ENCODE data around the gene ELOVL2.

Gene ELOVL2

GRCh38 chr6:11078266-11078665, 34.2 kb upstream of the ELOVL2 start:
- Histone ChIP-seq H3K27me3 (replicated peaks; ENCODE audit: control insufficient read depth, insufficient read depth, low read length, poor library complexity, severe bottlenecking) (peaks cover 3% of the 10 kb centered on the region), H3K27ac (ENCODE audit: insufficient read depth, low read length, poor library complexity, severe bottlenecking) (no peak overlapping the region), H3K36me3 (ENCODE audit: control insufficient read depth, insufficient read depth, low read length) (no peaks in the 10 kb centered on the region), H3K4me3 (ENCODE audit: insufficient read depth, low read depth, low read length, poor library complexity, severe bottlenecking) (no peak overlapping the region), H3K9me3 (ENCODE audit: control insufficient read depth, low read length) (no peaks in the 10 kb centered on the region), H3K4me1 (ENCODE audit: control insufficient read depth, insufficient read depth, low read length, poor library complexity, severe bottlenecking) (no peaks in the 10 kb centered on the region)
- DNase-seq: no peak

DNA sequence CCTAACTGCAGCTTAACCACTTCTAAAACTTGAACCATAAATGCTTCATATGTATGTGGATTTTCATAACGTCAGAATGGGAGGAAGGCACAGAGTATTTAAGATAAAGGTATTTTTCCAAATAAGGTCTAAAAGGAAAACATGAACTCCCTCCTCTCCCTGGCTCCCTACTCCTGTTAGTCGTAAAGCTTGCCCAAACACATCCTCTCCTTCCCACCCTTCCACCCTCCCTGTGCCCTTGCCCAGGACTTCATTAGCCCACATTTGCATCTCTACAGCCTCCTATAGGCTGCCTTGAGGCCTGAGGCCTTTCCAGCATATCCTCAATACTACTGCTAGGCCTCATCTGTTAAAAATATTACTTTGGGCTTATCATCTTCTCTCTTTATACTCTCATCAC, 32.4 kb upstream of the ELOVL2 start:
- Histone ChIP-seq H3K4me3 (ENCODE audit: insufficient read depth, low read depth, low read length, poor library complexity, severe bottlenecking) (no peak overlapping the region), H3K27ac (ENCODE audit: insufficient read depth, low read length, poor library complexity, severe bottlenecking) (no peak overlapping the region), H3K4me1 (ENCODE audit: control insufficient read depth, insufficient read depth, low read length, poor library complexity, severe bottlenecking) (no peaks in the 10 kb centered on the region), H3K27me3 (replicated peaks; ENCODE audit: control insufficient read depth, insufficient read depth, low read length, poor library complexity, severe bottlenecking) (no peaks in the 10 kb centered on the region), H3K36me3 (ENCODE audit: control insufficient read depth, insufficient read depth, low read length) (no peaks in the 10 kb centered on the region), H3K9me3 (ENCODE audit: control insufficient read depth, low read length) (no peaks in the 10 kb centered on the region)
- no peak for DNase-seq

- Histone ChIP-seq H3K36me3 (ENCODE audit: control insufficient read depth, insufficient read depth, low read length) (no peaks in the 10 kb centered on the region), H3K27ac (ENCODE audit: insufficient read depth, low read length, poor library complexity, severe bottlenecking) (no peak overlapping the region)
Observed at GRCh38 chr6:11072101-11072500, 28.0 kb upstream of the ELOVL2 start.

DNA sequence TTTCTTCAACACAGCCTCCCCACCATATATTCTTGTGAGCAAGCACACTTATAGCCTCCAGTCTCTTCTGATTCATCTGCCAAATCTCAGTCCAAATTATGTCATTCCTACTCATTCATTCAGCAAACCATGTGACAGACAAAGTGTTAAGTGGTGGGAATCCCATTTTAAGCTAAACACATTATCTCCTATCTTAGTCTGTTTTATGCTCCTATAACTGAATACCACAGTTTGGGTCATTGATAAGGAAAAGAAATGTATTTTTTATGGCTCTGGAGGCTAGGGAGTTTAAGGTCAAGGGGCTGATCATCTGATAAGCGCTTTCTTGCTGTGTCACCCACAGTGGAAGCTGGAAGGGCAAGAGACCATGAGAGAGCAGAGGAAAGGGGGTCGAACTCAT, 25.7 kb upstream of the ELOVL2 start:
- no peaks in the 10 kb centered on the region for H3K36me3 ChIP-seq (ENCODE audit: control insufficient read depth, insufficient read depth, low read length)
- no peak for DNase-seq

More at GRCh38 chr6:11072101-11072500, 28.0 kb upstream of the ELOVL2 start:
- H3K4me1 ChIP-seq (ENCODE audit: control insufficient read depth, insufficient read depth, low read length, poor library complexity, severe bottlenecking): no peaks in the 10 kb centered on the region
- no peak for DNase-seq
- H3K4me3 ChIP-seq (ENCODE audit: insufficient read depth, low read depth, low read length, poor library complexity, severe bottlenecking): no peak overlapping the region
- no peaks in the 10 kb centered on the region for H3K9me3 ChIP-seq (ENCODE audit: control insufficient read depth, low read length)
- H3K27me3 ChIP-seq (replicated peaks; ENCODE audit: control insufficient read depth, insufficient read depth, low read length, poor library complexity, severe bottlenecking): no peaks in the 10 kb centered on the region

DNA sequence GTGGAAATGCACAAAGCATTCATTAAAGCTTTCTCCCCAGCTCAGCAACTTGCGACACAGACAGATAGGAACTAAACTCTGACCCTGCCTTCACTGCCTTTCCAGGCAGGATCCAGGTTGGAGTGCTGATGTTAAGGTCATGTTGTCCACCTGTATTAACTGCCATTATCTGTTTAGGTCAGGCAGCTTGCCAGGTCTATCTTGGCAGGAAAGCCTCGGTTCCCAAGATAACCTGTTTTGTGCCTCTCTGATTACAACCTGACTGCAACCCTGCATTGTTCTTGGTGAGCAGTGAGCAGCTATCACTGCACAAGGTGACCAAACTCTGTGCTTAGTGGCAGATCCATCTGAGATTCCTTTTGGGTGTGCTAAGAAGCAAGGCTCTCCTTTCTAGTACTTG, 23.2 kb upstream of the ELOVL2 start:
- Histone ChIP-seq H3K4me3 (ENCODE audit: insufficient read depth, low read depth, low read length, poor library complexity, severe bottlenecking) (no peak overlapping the region), H3K27ac (ENCODE audit: insufficient read depth, low read length, poor library complexity, severe bottlenecking) (no peak overlapping the region), H3K27me3 (replicated peaks; ENCODE audit: control insufficient read depth, insufficient read depth, low read length, poor library complexity, severe bottlenecking) (no peaks in the 10 kb centered on the region), H3K9me3 (ENCODE audit: control insufficient read depth, low read length) (no peaks in the 10 kb centered on the region), H3K36me3 (ENCODE audit: control insufficient read depth, insufficient read depth, low read length) (no peaks in the 10 kb centered on the region), H3K4me1 (ENCODE audit: control insufficient read depth, insufficient read depth, low read length, poor library complexity, severe bottlenecking) (no peaks in the 10 kb centered on the region)
- no peak for DNase-seq

More for the DNA sequence above, 25.7 kb upstream of the ELOVL2 start:
- Histone ChIP-seq H3K27ac (ENCODE audit: insufficient read depth, low read length, poor library complexity, severe bottlenecking) (no peak overlapping the region), H3K27me3 (replicated peaks; ENCODE audit: control insufficient read depth, insufficient read depth, low read length, poor library complexity, severe bottlenecking) (no peaks in the 10 kb centered on the region), H3K4me1 (ENCODE audit: control insufficient read depth, insufficient read depth, low read length, poor library complexity, severe bottlenecking) (no peaks in the 10 kb centered on the region), H3K4me3 (ENCODE audit: insufficient read depth, low read depth, low read length, poor library complexity, severe bottlenecking) (no peak overlapping the region), H3K9me3 (ENCODE audit: control insufficient read depth, low read length) (no peaks in the 10 kb centered on the region)

DNA sequence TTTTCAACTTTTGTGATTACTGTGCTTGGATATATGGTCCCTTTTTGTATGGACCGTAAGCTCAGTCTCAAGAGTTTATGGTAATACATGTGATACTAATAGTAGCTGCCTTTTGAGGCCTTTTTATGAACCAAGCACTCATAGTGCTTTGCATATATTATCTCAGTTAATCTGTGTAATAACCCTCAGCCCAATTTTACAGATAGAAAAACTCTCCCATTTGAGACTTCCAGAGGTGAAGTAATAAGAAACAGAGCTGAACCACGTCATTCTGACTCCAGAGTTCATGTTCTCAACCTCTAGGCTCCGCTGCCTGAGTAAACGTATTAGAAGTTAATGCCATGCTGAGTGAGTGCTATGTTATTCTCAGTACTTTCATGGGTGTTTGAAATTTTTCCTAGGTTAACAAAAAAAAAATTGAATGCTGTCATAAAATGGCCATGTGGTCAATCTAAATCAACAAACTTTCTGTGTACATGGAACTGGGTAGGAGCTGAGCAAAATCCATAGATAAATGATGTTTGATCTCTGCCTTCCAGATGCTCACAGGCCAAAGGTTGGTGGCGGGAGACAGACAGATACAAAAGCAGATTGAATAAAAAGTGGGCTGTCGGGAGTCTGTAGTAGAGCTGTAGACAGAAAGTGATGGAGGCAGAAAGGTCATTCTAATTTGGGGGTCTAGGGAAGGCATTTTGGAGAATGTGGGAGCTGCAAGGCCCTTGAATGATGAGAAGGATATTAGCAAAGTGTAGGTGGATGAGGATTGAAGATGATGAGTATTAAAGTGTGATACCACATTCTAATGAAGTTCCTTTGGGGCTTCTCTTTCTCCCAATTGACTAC, 22.6 kb upstream of the ELOVL2 start:
- no peak for DNase-seq
- H3K4me3 ChIP-seq (ENCODE audit: insufficient read depth, low read depth, low read length, poor library complexity, severe bottlenecking): no peak overlapping the region
- H3K36me3 ChIP-seq (ENCODE audit: control insufficient read depth, insufficient read depth, low read length): no peaks in the 10 kb centered on the region

DNA sequence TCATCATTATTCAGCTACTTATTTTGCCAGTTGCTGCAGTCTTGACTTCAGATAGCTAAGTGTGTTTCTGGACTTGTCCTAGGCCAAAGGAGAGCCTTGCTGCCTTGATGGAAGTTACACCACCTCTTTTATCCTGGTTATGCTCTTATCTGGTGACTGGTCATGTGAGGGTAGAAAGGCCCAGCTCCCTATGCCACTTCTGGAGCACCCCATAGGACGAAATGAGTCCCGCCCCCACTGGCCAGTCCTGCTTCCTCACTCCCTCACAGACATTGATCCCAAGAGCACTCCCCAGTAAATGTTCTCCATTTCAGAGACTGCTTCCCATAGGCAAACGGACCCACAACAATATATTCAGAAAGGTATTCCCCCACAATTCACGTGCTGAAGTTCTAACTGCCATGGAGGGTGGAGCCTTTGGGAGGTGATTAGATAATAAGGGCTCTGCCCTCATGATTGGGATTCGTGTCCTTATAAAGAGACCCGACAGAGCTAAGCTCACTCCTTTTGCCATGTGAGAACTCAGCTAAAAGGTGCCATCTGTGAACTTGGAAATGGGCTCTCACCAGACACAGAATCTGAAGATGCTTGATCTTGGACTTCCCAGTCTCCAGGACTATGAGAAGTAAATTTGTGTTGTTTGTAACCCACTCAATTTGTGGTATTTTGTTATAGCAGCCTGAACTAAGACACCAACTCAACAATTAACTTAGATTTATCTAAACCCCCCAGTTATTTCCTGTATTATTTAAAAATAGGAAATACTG, 21.5 kb upstream of the ELOVL2 start:
- H3K4me1 ChIP-seq (ENCODE audit: control insufficient read depth, insufficient read depth, low read length, poor library complexity, severe bottlenecking): no peaks in the 10 kb centered on the region
- H3K36me3 ChIP-seq (ENCODE audit: control insufficient read depth, insufficient read depth, low read length): no peaks in the 10 kb centered on the region
- no peak for DNase-seq
- no peak overlapping the region for H3K4me3 ChIP-seq (ENCODE audit: insufficient read depth, low read depth, low read length, poor library complexity, severe bottlenecking)
- no peaks in the 10 kb centered on the region for H3K27me3 ChIP-seq (replicated peaks; ENCODE audit: control insufficient read depth, insufficient read depth, low read length, poor library complexity, severe bottlenecking)
- H3K27ac ChIP-seq (ENCODE audit: insufficient read depth, low read length, poor library complexity, severe bottlenecking): no peak overlapping the region
- no peaks in the 10 kb centered on the region for H3K9me3 ChIP-seq (ENCODE audit: control insufficient read depth, low read length)

More for the DNA sequence above, 22.6 kb upstream of the ELOVL2 start:
- Histone ChIP-seq H3K27ac (ENCODE audit: insufficient read depth, low read length, poor library complexity, severe bottlenecking) (no peak overlapping the region), H3K4me1 (ENCODE audit: control insufficient read depth, insufficient read depth, low read length, poor library complexity, severe bottlenecking) (no peaks in the 10 kb centered on the region), H3K27me3 (replicated peaks; ENCODE audit: control insufficient read depth, insufficient read depth, low read length, poor library complexity, severe bottlenecking) (no peaks in the 10 kb centered on the region), H3K9me3 (ENCODE audit: control insufficient read depth, low read length) (no peaks in the 10 kb centered on the region)

DNA sequence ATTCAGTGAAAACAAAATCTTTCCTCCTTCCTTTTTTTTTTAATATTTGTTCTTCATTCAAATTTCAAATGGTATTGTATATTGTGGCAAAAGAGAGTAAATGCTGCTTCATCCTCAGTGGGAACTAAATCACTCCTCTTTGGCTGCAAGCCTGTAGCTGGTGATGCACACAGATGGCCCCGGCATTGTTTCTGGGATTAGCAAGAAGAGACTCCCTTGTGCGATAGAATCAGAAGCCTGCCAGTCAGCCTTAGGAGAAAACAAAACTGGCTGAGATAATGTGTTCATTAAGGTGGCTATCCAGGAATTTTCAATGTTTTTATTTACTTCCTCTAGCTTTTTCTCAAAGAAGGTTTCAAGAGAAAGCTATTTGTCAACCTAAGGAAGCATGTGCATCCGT, 20.7 kb upstream of the ELOVL2 start:
- H3K4me1 ChIP-seq (ENCODE audit: control insufficient read depth, insufficient read depth, low read length, poor library complexity, severe bottlenecking): no peaks in the 10 kb centered on the region
- H3K9me3 ChIP-seq (ENCODE audit: control insufficient read depth, low read length): no peaks in the 10 kb centered on the region
- no peaks in the 10 kb centered on the region for H3K36me3 ChIP-seq (ENCODE audit: control insufficient read depth, insufficient read depth, low read length)
- H3K27me3 ChIP-seq (replicated peaks; ENCODE audit: control insufficient read depth, insufficient read depth, low read length, poor library complexity, severe bottlenecking): no peaks in the 10 kb centered on the region
- H3K4me3 ChIP-seq (ENCODE audit: insufficient read depth, low read depth, low read length, poor library complexity, severe bottlenecking): no peak overlapping the region
- no peak for DNase-seq
- no peak overlapping the region for H3K27ac ChIP-seq (ENCODE audit: insufficient read depth, low read length, poor library complexity, severe bottlenecking)

DNA sequence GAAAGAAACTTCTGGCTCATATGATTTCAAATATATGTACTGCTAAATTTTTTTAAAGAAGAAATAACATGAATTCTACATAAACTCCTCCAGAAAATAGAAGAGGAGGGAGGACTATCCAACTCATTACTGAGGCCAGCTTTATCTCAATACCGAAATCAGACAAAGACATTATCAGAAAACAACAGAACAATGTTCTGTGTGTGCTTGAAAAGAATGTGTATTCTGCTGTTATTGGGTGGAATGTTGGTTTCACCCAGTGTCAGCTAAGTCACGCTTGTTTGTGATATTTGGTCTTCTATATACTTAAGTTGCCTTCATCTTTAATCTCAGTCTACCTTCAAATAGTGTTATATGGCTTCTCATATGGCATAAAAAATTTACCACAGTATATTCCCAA, 18.6 kb upstream of the ELOVL2 start:
- H3K9me3 ChIP-seq (ENCODE audit: control insufficient read depth, low read length): no peaks in the 10 kb centered on the region
- H3K4me1 ChIP-seq (ENCODE audit: control insufficient read depth, insufficient read depth, low read length, poor library complexity, severe bottlenecking): no peaks in the 10 kb centered on the region
- no peaks in the 10 kb centered on the region for H3K36me3 ChIP-seq (ENCODE audit: control insufficient read depth, insufficient read depth, low read length)
- H3K27me3 ChIP-seq (replicated peaks; ENCODE audit: control insufficient read depth, insufficient read depth, low read length, poor library complexity, severe bottlenecking): no peaks in the 10 kb centered on the region
- DNase-seq: no peak
- H3K27ac ChIP-seq (ENCODE audit: insufficient read depth, low read length, poor library complexity, severe bottlenecking): no peak overlapping the region
- no peak overlapping the region for H3K4me3 ChIP-seq (ENCODE audit: insufficient read depth, low read depth, low read length, poor library complexity, severe bottlenecking)

GRCh38 chr6:11062083-11062482, 18.0 kb upstream of the ELOVL2 start:
- DNase-seq: no peak

More at GRCh38 chr6:11062083-11062482, 18.0 kb upstream of the ELOVL2 start:
- H3K36me3 ChIP-seq (ENCODE audit: control insufficient read depth, insufficient read depth, low read length): no peaks in the 10 kb centered on the region
- H3K27ac ChIP-seq (ENCODE audit: insufficient read depth, low read length, poor library complexity, severe bottlenecking): no peak overlapping the region
- no peak overlapping the region for H3K4me3 ChIP-seq (ENCODE audit: insufficient read depth, low read depth, low read length, poor library complexity, severe bottlenecking)
- H3K9me3 ChIP-seq (ENCODE audit: control insufficient read depth, low read length): no peaks in the 10 kb centered on the region
- no peaks in the 10 kb centered on the region for H3K27me3 ChIP-seq (replicated peaks; ENCODE audit: control insufficient read depth, insufficient read depth, low read length, poor library complexity, severe bottlenecking)
- no peaks in the 10 kb centered on the region for H3K4me1 ChIP-seq (ENCODE audit: control insufficient read depth, insufficient read depth, low read length, poor library complexity, severe bottlenecking)

Measured in effector memory CD4-positive, alpha-beta T cell (primary cell).